DMS114 treated with DMSO at 0.1 percent for 48 hours (cell line): Measurements from ENCODE around the gene LETM1.

Source experiments
- DNase-seq: peaks from one replicate; lab custom pipeline; 2025; ENCODE audit not compliant: unreplicated experiment; lab: John Stamatoyannopoulos, UW

Gene LETM1

DNA sequence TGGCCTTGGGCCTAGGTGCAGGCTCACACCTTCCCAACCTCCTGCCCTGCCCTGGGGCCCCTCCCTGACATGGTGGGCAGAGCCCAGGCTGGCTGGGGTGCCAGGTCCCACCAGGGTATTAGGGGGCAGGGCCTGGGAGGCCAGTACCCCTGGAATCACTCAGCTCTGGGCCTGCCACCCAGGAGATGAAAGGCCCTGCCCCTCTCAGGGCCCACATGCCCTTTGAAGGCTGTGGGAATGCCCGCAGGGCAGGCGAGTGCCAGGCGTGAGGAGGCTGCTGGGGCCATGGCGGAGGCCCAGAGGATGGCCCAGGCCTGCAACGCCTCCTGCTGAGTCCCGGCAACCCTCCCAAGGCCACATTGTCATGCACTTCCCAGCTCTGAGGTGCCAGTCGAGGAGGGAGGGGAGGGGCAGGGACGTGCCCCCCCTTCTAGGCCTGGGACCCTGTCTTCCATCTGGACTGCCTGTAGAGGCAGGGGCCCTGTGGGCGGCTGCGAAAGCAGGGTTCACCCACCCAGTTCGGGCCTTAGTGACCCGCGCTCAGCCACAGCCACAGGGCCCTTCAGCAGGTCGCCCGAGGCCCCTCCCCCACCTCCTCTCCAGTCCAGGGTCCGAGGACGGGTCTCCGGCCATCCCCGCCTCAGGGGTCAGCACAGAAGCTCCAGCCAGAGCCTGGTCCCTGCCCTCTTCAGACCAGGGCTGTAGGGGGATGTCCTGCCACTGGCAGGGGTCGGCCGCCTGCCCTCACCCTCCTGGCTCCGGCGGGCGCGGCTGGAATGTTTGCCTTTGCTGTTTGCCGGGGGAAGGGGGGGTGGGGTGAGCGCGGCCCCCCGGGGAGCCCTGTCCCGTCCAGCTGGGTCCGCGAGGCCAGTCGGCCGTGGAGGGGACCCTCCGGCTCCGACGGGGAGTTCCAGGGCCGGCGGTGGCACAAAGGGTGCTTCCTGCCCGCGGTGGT is 89.6 kb downstream of the LETM1 start:
- no peak for DNase-seq

- no peak for DNase-seq
Measured at GRCh38 chr4:1765409-1766072, 90.4 kb downstream of the LETM1 start.

DNA sequence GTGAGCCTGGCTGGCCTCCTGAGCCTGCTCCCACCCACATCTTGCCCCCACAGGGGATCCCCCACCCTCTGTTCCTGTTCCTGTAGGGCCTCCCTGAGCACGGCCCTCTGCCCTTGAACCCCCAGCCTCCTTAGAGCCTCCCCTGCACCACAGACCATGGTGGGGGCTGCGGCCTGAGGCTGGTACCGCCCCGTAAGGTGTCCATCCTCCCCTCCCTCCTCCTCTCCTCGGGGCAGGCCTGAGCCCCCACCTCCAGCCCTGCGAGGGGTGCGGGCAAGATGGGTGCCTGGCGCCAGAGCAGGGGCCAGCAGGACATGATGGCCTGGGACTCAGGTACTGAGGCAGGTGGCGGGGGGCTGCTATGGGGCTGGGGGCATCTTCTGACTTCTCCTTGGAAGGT is 91.3 kb downstream of the LETM1 start:
- DNase-seq, result no peak

- DNase-seq, result no peak
Measured at GRCh38 chr4:1763550-1764080, 92.3 kb downstream of the LETM1 start.

DNA sequence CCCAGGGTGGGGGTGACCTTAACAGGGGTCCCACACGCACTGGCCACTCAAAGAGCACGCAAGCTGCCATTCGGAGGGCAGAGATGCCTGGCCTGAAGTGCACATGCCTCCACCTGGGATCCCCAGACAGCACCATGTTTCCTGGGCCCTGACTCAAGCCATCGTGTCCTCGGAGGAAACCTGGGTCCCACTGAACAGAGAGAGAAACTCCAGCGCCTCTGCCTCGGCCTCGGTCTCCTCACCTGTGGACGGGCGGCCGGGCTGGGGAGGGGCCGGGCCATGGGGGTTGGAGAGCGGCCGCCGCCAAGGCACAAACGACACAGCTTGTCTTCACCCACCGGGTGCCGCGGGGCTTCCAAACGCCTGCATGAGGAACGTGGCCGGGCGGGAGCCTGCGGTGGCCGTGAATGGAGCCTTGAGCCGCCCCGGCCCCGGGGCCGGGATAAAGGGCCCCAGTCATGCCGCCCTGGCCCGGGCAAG is 92.8 kb downstream of the LETM1 start:
- no peak for DNase-seq

DNA sequence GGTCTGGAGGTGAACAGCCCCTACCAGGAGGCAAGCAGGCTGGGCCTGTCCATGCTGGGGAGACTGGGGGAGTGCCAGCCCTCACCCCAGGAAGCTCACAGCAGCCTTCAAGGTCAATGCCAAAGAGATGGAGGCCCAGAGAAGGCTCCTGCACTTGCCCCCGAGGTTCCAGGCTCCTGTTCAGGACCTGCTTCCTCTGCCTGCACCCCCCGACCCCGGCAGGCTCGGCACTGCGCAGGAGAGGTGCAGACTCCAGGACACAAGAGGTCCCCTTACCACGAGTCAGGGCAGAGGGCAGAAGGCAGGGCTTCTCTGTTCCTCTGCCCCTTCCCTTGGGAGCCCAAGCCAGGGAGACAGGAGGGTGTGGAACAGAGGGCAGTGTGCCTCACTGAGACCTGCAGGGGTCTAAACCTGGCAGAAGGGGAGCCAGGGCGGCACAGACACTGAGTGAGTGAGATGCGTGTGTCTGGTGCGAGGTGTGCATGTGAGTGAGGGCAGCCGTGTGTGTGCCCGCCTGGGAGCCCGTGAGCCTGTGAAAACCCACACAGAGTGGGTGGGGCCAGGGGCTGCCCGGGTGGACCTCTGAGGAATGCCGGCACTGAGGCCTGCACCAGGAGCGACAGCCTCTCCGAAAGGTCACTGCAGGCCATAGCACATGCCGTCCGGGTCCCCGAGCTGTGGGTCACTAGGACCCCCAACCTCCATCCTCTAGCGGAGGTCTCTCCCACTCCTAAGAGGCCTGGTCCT is 93.5 kb downstream of the LETM1 start:
- no peak for DNase-seq
